Endometrial microvascular endothelial cells (primary cell): Measurements from ENCODE around the gene SYNE2. TPM values are rescaled to one million over a fixed set of nuclear protein-coding genes. Genes with fewer than 3 reads are reported as not detected.
"Not testable (repeated sequence)": the region's sequence is repeated elsewhere in the genome, so short reads cannot be mapped to it uniquely, and the experiment has no call there.

ENCODE experiments used
- in situ Hi-C: cut with HindIII; loops from 2 replicates; pipeline ENCODE4 v1.10.0; 2017; ENCODE audit warnings: low sequenced_read_pairs, low pct_unique_long_range_greater_than_20kb; ENCODE audit errors: inconsistent ontology term
- total RNA-seq: library from RNA; depleted of rRNA; stranded (reverse); fragments of >200 nt; gene quantifications from one replicate; pipeline ENCODE4 v1.2.3, GENCODE V29; 2015; ENCODE audit errors: inconsistent ontology term

SYNE2 gene
- total RNA-seq, 1 donor from 2014 or later = 24.9 TPM

- in situ Hi-C loops = no loop called here
Measured at GRCh38 chr14:63993992-63994391, 141.2 kb downstream of the SYNE2 start.

GRCh38 chr14:63995285-63995684 is 142.5 kb downstream of the SYNE2 start:
- in situ Hi-C loops = no loop called here

GRCh38 chr14:63996016-63996415 is 143.2 kb downstream of the SYNE2 start:
- in situ Hi-C loops = no loop called here

GRCh38 chr14:63996625-63997220 is 143.9 kb downstream of the SYNE2 start:
- in situ Hi-C loops = no loop called here

- in situ Hi-C loops = no loop called here
Measured at GRCh38 chr14:64000749-64001148, 147.9 kb downstream of the SYNE2 start.

GRCh38 chr14:64005822-64006221 is 153.0 kb downstream of the SYNE2 start:
- in situ Hi-C loops = no loop called here

- in situ Hi-C loops = no loop called here
Measured at GRCh38 chr14:64008016-64008415, 155.2 kb downstream of the SYNE2 start.

GRCh38 chr14:64012003-64012402 is 159.2 kb downstream of the SYNE2 start:
- in situ Hi-C loops = no loop called here

GRCh38 chr14:64012720-64013119 is 159.9 kb downstream of the SYNE2 start:
- in situ Hi-C loops = no loop called here

- in situ Hi-C loops = no loop called here
Measured at GRCh38 chr14:64025479-64025878, 172.7 kb downstream of the SYNE2 start.

- in situ Hi-C loops = no loop called here
Measured at GRCh38 chr14:64026600-64026999, 173.8 kb downstream of the SYNE2 start.

- in situ Hi-C loops = no loop called here
Measured at GRCh38 chr14:64035143-64035542, 182.3 kb downstream of the SYNE2 start.

GRCh38 chr14:64037869-64038745 is 185.3 kb downstream of the SYNE2 start:
- in situ Hi-C loops = not testable (repeated sequence)

- in situ Hi-C loops = no loop called here
Measured at GRCh38 chr14:64038841-64039542, 186.2 kb downstream of the SYNE2 start.

- in situ Hi-C loops = no loop called here
Measured at GRCh38 chr14:64040044-64040443, 187.2 kb downstream of the SYNE2 start.

GRCh38 chr14:64043296-64043695 is 190.5 kb downstream of the SYNE2 start:
- in situ Hi-C loops = not testable (repeated sequence)

GRCh38 chr14:64045091-64045490 is 192.3 kb downstream of the SYNE2 start:
- in situ Hi-C loops = no loop called here

- in situ Hi-C loops = no loop called here
Measured at GRCh38 chr14:64049616-64050381, 197.0 kb downstream of the SYNE2 start.
